Stimulated activated CD8-positive, alpha-beta memory T cell treated with anti-CD3 and anti-CD28 coated beads, Interleukin-15, amount 100 ng/mL, for 1 hour (primary cell): Measurements from ENCODE around the gene RHOF.

ENCODE experiments used
- DNase-seq: peaks from one replicate; pipeline ENCODE4 v3.0.0-alpha.2; 2020; ENCODE audit warnings: low read depth

The RHOF gene

GRCh38 chr12:121819212-121819949 is 25.9 kb upstream of the RHOF start:
- no peak for DNase-seq

- no peak for DNase-seq
Measured at GRCh38 chr12:121817648-121818043, 24.2 kb upstream of the RHOF start.

GRCh38 chr12:121816925-121817647 is 23.6 kb upstream of the RHOF start:
- no peak for DNase-seq

GRCh38 chr12:121815263-121815662 is 21.8 kb upstream of the RHOF start:
- DNase-seq = no peak

GRCh38 chr12:121814429-121815119 is 21.1 kb upstream of the RHOF start:
- DNase-seq = no peak

- DNase-seq = no peak
Measured at GRCh38 chr12:121813951-121814350, 20.5 kb upstream of the RHOF start.

GRCh38 chr12:121812921-121813896 is 19.7 kb upstream of the RHOF start:
- no peak for DNase-seq

- DNase-seq = no peak
Measured at GRCh38 chr12:121812320-121812871, 18.9 kb upstream of the RHOF start.

GRCh38 chr12:121811434-121812319 is 18.2 kb upstream of the RHOF start:
- DNase-seq = no peak

- no peak for DNase-seq
Measured at GRCh38 chr12:121810833-121811433, 17.4 kb upstream of the RHOF start.

GRCh38 chr12:121810234-121810817 is 16.8 kb upstream of the RHOF start:
- no peak for DNase-seq

- DNase-seq = no peak
Measured at GRCh38 chr12:121809712-121810116, 16.2 kb upstream of the RHOF start.

GRCh38 chr12:121808623-121809022 is 15.1 kb upstream of the RHOF start:
- no peak for DNase-seq

GRCh38 chr12:121807642-121808347 is 14.3 kb upstream of the RHOF start:
- no peak for DNase-seq

- no peak for DNase-seq
Measured at GRCh38 chr12:121806546-121807423, 13.3 kb upstream of the RHOF start.

- DNase-seq = no peak
Measured at GRCh38 chr12:121806009-121806545, 12.6 kb upstream of the RHOF start.

GRCh38 chr12:121805171-121806008 is 11.9 kb upstream of the RHOF start:
- DNase-seq = no peak
